ENCODE measurements around the gene KIAA0930. TPM values are rescaled to one million over a fixed set of nuclear protein-coding genes. Genes with fewer than 3 reads are reported as not detected.

KIAA0930 gene
- polyA plus RNA-seq, 1 donor: 19.5 TPM

DNA sequence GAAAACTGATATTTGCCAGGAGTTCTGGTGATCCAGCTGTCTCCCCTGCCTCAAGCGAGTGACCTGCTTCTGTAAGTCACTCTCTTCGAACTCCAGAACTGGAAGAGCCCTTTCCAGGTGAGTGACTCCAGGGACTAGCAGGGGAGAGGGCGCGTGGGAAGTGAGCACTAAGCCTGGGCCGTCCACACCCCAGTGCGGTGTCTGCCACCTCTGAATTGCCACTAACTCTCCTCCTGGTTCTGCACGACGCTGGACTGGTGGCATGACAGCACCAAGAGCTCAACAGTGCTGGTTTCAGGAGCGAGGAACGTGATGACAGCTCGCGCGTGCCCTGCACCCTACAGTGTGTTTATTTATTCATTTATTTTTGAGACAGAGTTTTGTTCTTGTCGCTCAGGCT lies 22.9 kb downstream of the KIAA0930 start:
- no peak for DNase-seq

DNA sequence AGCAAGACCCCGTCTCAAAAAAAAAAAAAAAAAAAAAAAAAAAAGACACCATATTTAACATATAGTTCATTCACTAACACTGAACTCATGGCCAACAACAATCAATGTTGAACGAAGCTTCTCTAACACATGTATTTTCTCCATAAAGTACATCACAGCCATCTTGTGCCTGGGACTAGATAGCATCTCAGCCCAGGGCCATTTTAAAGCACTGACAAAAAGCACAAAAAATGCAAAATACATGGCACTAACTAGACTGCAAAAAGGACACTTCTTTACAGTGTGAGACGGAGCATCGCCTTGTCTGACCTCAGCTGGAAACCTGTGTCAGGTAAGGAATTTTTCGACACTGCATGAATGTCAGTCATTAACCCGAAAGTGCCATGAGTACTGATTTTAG lies 23.3 kb downstream of the KIAA0930 start:
- no peak for DNase-seq

DNA sequence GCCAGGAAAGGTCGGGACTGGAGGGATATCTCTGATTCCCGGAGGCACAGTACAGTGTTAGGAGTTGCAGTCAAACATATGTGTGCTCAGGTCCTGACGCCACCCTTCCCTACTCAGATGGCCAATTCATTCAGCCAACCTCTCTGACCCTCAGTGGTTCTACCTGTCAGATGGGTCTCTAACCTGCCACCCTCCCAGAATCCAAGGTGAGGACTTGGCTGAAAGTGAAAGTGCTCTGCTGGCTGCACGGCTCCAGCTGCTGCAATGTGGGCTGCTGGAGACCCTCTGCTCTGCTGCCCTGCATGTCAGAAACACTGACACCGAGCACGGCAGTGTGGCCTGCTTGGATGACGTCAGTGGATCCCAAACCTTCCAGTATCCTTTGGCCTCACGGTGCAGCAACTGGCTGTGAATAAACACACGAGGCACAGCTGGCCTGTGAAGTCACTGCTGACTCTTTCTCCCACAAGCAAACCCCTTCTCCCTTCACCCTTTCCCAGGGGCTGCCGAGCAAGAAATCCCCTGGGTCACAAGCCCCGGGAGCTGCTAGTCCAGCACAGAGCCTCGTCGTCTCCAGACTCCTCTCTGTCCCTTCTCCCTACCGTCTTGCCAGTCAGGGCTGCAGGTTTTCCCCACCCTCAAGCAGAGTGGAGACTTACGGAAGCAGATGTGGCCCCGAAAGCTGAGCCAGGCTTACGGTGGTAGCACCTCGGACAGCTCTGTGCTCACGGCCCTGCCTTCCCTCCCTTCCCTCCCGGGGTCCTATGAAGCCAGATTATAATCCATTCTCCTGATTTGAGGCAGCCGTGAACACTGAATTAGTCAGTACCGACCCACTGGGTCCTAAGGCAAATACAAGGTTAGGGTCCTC lies 24.3 kb downstream of the KIAA0930 start:
- no peak for DNase-seq

DNA sequence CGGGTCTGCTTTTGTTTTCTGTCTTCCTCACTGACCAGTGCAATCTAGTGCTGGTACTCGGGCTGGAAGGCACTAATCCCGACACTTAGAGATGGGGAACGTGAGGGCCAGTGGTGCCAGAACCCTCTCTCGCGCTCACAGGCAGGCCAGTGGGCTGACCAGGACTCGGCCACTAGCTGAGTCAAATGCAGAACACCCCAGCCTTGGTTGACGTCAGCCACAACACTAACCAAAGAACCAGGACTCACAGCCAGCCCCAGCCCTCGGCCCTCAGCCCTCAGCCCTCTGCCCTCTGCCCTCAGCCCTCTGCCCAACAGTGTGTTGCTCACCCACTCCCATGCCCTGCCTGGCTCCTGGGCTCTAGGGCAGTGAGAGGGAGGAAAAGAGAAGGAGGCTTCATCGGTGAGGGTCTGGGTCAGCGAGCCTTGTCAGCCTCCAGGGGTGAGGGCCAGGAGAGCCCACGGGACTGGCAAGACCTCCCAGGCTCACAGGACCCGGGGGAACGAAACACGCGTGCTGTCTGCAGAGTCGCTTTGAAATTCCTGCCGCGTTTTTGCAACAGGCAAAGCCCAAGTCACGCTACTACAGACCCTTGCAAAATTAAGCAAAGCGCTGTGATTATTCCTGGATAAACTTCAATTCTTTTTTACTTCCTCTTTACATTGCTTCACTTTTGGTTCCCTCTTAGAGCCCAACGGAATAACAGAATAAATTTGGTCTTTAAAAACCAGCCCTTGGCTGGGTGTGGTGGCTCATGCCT lies 27.5 kb downstream of the KIAA0930 start:
- no peak for DNase-seq

DNA sequence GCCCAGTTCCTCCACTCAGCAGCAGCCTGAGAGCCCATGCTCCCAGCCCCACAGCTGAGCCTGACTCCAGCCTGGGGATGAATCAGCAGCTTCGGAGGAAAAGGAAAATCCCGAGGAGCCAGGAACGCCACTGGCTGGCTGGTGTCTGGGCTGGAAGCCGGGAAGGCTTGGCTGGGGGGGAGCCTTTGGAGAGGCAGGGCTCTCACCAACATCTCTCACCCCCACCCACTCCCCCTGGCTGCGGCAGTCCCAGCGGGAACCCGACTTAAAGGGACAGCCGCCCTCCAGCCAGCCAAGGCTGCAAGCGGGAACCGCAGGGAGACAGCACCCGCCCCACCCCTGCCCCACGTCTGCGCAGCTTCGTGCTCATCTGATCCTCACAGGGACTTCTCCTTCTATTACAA lies 28.4 kb downstream of the KIAA0930 start:
- no peak for DNase-seq

DNA sequence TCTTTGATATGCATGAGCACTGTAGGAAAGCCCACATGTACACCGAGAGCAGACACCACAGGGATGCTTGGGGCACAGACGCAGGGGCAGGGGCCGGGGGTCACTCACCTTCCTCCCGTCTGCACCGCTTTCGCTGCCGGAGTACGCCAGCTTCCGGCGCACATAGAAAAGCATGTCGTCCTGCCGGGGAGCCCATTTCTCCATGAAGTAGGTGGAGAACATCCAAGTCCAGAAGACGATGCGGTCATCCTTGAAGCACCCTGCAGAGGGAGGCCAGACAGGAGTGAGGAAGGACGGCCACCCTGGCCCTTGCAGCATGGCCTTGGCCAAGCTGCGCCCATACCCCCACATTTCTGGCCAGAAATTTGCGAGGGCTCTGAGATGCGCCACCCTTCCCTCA lies 28.8 kb downstream of the KIAA0930 start:
- DNase-seq: no peak

DNA sequence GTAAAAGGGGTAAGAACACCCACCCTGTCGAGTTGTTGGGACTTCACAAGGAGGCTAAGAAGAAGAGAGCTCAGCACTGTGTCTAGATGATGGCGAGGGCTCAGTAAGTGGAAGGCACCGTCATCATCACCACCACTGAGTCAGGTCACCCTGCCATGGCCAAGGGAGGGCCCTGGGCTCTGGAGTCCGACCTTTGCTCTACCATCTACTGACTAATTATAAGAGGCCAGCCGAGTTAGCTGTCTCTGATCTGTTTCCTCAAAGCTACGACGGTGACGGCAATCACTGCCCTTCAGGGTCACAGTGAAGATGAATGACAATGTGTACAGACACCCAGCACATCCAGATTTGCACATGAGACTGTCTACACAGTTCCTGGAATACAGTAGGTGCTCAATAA lies 29.3 kb downstream of the KIAA0930 start:
- no peak for DNase-seq

DNA sequence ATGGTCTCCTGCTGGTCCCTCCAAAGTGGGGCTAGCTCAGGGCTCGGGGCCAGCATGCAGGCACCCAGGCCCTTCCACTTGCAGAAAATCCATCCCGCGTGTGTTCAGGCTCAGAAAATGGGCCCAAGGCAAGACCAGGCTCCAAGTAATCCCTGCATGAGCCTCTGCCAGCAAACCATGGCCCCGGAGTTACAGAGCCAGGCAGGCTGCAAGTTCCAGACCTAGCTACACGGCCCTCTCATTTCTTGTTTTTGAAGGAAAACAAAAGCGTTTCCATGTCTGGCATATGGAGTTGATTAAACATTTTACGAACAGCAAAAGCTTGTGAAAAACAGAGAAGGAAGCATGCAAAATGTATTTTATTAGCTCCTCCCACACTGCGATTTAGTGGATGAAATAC lies 29.7 kb downstream of the KIAA0930 start:
- DNase-seq: no peak

DNA sequence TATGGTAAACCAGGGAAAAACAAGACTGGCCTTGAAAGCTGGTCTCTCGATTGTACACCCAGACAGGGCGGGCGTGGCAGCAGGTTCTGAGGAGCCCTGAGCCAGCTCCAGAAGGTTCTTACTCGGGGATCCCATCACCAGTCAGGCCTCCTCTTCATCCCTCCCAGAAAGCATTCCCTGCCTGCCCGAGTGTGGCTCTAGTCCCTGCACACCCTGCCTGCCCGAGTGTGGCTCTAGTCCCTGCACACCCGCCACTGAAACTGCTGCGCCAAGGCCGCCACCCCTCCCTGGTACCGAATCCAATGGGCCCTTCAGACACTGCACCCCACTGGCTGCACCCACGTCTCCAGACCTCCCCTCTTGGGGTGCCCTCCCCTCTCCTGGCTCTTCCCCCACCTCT lies 30.1 kb downstream of the KIAA0930 start:
- DNase-seq: no peak

DNA sequence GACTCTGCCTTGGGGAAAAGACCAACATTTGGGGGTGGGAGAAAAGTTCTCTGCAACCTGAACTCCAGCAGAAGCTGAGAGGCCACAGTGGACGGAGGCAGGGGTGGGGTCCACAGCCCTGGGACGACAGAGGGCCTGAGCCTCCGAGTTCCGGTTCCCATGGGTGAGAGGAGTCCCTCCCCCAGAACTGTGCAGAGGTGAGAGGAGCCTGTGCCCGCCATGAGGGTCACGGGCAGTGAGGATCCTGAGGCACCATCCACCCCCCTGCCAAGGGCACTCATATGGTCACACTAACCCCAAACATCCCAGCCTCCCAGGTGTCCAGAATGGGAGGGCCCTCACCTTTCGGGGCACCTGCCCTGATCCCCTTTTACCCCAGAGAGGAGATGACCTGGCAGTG lies 30.5 kb downstream of the KIAA0930 start:
- no peak for DNase-seq

DNA sequence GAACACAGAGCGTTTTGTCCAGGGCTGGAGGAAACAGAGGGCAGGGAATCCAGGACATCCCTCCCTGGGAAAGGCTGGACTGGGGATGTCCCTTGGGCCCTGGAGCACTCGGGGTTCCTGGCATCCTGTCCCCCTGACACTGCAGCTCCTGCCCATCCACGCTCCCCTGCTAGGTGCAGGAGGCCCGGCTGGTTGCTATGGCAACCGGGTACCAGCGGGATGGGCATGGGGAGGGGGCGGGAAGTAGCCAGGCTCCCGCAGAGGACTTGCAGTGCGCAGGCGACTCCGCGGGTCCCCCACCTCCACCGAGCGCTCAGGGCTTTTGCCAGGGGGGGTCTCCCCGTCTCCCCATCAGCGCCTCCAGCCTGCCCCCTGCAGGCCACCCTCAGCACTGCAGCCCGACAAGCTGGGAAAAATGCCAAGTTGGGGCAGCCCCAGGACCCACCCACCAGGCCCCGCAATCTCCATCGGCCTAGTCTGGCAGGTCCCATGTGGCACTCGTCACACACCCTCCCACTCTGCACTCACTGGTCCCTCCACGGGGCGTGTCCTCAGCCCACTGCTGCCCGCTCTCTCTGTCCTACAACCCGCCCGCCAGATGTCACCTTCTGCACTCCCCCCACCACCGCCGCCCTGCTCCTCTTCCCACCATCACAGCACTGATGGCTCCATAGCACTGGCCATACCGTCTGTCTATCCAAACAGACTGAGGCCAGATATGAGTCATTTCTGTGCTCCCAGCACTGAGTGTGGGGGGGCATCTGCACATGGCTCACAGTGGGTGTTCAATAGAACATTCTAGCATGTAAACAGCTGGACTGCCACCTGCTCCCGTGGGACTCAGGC lies 31.5 kb downstream of the KIAA0930 start:
- DNase-seq: no peak

DNA sequence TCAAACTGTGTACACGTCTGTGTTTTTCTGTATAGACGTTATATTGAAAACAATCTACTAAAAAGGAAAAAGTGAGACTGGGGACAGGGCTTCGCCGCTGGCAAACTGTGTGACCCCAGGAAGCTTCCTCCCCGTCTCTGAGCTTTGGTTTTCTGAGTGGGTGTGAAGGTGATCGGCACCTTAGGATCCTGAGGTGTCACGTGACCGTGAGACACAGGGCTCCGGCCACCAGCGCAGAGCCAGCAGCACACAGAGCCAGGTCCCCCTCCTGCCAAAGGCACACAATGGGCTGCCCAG lies 32.0 kb downstream of the KIAA0930 start:
- DNase-seq: no peak

DNA sequence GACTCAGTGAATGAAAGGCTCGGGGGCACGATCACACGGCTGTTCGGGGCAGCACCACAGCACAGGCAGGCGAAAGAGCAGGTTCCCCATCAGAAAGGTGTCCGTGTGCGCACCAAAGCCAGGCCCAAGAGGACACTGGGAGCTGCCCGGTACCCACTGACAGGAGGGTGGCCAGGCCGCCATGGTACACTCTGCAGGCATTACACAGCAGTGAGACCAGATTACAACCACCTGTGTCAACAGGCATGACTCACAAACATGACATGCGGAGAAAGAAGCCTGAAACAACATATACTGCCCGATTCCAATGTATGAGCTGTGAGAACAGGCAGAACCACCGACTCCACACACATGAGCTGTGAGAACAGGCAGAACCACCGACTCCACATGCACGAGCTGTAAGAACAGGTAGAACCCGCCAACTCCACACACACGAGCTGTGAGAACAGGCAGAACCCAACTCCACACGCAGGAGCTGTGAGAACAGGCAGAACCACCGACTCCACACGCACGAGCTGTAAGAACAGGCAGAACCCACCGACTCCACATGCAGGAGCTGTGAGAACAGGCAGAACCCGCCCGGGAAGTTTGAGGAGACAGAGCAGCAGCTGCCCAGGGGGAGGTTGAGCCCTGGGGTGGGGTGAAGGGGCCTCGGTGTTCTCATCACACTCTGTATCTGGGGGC lies 32.6 kb downstream of the KIAA0930 start:
- DNase-seq: no peak

DNA sequence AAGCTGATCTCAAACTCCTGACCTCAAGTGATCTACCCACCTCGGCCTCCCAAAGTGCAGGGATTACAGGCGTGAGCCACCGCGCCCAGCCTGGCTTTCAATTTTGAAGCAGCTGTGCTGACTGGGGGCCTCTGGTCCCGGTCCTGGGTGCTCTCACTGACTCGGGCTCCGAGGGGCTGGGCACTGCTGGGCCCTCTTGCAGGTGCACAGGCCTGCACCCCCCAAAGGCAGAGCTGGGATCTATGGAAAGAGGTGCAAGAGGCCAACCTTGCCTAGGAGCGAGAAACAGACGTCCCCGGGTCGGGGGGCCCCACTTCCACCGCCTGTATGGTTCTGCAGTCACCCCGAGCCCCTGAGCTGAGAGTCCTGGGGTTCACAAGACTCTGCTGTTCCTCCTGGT lies 33.2 kb downstream of the KIAA0930 start:
- DNase-seq: no peak

DNA sequence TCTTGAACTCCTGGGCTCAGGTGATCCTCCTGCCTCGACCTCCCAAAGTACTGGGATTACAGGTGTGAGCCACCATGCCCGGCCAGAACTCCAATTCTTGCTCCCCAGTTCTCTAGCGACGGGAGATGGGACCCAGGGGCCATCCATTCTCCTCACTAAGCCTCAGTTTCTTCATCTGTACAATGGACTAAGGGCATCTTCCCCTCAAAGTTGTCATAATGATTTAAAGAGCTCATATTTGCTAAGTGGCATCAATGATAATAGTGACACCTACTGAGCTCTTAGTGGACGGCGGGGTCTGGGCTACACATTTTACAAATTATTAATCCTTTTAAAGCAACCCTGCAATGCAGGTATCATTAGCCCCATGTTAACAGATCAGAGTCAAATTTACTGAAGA lies 34.5 kb downstream of the KIAA0930 start:
- DNase-seq: no peak

DNA sequence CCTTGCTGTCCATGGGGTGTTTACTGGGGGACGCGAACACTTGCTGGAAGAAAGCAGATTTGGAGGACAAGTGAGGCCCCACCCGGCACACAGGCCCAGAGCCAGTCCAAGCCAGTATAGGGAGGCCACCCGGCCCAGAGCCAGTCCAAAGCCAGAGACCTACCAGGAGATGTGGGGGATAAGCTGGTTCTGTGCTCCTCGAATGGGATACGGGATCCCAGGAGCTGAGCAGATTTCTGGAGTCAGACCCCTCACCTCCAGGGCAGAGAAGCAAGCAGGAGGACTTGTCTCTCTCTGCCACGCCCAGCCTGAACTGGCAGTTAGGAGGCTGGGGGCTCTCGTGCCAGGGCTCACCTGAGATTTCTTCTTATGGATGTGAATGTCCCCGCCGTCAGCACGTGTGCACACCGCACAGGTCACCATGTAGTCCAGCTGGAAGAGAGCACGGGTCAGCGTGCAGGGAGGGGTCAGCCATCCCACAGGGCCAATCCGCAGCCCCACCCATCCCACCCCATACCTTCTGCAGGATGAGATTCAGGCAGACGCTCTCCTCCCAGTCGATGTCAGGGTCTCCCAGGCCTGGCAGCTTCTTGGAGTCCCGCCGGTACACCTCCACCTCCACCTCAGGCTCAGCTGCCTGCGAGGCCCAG lies 35.3 kb downstream of the KIAA0930 start:
- no peak for DNase-seq

DNA sequence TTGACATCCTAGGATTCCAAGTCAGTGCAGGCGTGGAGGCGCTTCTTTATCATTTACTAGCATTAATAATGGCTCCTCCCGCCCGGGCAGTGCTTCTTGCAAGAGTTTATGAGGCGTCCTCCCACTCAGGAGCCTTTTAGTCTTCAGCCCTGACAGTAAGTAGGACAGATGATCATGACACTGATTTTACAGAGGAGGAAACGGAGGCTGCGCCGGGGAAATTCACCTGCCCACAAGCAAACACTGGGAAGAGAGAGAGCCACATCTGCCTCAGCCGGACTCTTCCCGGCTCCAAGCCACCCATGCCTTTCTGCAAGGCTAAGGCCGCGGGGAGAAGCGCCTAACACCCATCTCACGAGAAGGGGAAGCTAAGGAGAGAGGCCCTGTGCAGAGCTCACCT lies 35.9 kb downstream of the KIAA0930 start:
- no peak for DNase-seq

DNA sequence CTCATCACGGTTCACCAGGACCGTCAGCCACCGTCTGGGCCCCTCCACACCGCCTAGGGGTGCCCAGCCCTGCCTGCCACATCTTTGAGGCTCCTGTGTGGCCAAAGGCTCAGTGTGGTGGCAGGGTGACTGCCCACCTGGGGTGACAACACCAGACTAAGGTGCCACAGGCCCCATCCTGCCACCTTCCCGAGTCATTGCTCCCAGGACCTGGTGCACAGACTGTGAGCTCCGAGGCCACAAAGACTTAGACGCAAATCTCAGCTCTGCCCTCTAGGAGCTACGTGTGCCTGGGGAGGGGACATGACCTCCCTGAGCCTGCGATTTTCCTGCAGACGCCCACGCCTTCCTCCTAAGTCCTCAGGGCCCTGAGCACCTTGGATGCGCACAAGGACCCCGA lies 36.5 kb downstream of the KIAA0930 start:
- DNase-seq: no peak

DNA sequence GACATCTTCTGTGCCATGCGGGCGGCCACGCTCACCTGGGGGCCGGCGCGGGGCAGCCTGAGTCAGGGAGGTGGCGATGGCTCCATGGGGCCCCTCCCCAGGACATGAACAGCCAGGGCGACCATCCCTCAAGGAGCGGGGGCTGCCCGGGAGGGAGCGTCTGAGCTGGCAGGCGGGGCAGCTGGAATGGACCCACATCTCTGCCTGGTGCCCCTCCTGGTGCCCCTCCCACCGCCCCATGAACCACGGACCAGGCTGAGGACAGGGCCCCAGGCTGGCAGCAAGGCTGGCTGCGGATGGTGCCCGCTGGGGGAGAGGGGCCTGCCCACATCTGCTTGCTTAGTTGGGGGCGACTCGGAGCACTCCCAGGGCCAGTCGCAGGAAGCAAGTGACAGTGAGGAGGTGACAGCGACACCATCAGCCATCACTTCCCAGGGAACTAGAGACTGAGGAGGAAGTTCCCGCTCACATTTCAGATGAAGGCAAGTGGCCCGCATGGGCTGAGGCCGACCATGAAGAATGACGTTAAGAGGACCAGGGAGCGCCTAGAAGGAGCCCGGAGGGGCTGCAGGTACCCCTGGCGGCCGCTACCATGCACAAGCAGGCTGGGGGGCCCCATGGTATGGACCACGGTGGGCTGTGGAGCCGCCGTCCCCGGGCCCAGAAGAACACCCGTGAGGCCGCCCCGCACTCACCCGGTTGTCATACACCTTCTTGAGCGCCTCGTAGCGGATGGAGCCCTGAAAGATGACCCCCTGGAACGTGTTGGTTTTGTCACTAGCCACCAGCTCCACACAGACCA lies 37.3 kb downstream of the KIAA0930 start:
- no peak for DNase-seq

DNA sequence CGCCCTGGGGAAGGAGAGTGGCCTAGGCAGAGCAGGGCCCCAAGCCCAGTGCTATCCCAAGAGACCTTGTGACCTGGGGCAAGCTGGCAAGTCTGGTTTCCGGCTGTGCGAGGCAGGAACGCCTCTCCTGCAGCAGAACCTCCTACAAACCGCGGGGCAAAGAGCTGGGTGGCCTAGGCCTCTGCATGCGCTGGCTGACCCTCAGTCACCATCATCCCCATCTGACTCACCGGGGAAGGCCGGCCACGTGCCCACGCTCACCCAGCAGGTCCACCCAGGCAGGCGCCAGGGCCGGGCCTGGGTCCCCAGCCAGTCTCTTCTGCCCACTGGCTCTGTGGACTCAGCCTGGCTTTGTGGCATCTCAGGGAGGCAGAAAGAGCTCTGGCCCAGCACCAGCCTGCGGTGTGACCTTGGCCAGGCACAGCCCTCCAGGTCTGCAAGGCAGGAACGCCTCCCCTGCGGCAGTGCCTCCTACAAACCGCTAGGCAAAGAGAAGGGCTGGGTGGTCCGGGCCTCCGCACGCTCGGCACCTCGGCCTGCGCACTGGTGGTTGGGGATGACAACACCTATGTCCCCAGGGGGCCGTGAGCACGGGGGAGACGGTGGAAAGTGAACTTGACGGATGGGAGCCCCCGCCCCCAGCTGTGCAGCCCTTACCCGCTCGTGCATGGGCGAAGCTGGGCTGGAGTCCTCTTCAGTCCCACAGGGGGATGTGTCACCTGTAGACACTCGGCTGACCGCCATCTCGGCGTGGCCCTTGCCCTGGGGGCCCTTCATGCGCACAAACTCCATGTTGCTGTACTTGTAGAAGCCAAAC lies 38.2 kb downstream of the KIAA0930 start:
- no peak for DNase-seq

Measured in left kidney (tissue), 2 donors.